GM19239 (cell line): ENCODE results near the gene GPR155.
"Not testable (repeated sequence)": the region's sequence is repeated elsewhere in the genome, so short reads cannot be mapped to it uniquely, and the experiment has no call there.

Experiments
- DNase-seq: peaks from one replicate; pipeline ENCODE4 v3.0.0; 2011; ENCODE audit warnings: low spot score; ENCODE audit not compliant: insufficient read length
- FAIRE-seq: peaks from 2 replicates; lab custom pipeline; 2011; peaks lifted over from hg19 to GRCh38; lab: Jason Lieb, UNC

GPR155 gene

DNA sequence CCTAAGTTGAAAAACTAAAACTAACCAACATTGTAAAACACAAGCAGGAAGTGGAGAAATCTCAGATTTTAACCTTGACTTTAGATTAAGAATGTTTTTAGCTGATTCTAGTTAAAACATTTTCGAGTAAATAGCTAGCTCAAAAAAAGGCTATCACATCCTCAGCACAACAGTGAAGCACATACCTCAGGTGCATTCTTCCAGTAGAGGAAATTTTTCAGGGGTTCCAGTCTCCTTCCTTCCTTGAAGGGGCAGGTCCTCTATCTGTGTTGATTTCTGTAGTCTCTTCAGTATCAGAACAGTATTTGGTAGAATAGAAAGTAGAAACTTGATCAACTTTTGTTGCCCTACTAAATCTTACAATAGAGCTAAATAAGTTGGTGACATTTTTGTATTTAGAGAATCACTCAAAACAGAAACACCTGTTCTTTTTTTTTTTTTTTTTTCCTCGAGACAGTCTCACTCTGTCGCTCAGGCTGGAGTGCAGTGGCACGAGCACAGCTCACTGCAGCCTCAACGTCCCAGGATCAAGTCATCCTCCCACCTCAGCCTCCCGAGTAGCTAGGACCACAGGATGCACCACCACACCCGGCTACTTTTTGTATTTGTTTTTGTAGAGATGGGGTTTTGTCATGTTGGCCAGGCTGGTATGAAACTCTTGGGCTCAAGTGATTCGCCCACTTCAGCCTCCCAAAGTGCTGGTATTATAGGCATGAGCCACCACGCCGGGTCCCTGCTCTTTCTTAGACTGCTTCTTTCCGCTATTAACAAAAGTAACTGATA, 6.9 kb upstream of the GPR155 start:
- FAIRE-seq (peak; percentile 89), DNase-seq (no peak)

DNA sequence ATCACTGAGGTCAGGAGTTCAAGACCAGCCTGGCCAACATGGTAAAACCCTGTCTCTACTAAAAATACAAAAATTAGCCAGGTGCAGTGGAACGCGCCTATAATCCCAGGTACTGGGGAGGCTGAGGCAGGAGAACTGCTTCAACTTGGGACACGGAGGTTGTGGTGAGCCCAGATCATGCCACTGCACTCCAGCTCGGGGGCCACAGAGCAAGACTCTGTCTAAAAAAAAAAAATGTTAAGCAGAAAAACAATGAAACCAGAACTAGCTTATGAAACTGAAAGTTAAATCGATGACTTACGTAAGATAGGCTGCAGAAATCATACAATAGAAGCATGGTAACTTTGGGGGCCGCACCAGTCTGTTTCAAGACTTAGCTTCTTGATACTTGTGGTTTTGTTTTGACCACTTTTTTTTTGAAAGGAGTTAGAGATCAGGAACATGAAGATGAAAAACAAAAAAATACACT, 6.2 kb upstream of the GPR155 start:
- DNase-seq (peak; percentile 26), FAIRE-seq (peak; percentile 94)

DNA sequence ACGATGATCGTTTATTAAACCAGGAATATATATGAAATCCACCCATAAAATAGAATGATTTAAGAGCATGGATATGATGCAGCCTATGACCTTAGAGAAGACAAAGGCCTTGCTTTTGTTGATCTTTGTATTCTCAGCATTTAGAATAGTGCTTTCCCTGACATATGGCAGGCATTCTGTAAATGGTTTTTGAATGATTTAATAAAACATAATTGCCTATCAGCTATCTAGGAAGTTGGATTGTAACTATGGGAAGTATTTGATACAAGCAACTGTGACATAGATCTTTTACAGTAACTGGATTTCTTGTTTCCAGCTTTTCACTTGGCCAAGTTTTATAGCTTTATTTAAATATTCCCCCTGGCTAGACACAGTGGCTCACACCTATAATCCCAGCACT, 5.1 kb upstream of the GPR155 start:
- FAIRE-seq, result peak; percentile 54
- DNase-seq, result no peak

DNA sequence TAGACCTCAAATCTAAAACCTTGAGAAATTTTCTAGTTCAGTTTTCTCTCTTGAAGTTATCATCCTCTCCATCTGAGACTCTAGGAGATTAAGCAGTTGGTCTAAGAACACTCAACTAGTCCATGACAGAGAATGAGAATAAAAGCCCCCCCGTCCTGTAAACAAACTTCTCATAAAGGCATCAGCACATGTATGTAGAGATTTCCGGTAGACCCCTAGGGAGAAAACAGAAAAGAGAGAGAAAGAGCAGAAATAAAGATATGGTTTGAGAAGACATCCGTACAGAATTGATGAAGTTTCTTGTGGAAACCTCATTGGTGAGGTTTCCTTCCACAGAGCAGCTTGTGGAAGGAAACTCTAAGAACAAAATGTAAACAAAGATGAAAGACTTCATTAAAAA, 3.2 kb upstream of the GPR155 start:
- no peak for DNase-seq
- peak; percentile 48 for FAIRE-seq

DNA sequence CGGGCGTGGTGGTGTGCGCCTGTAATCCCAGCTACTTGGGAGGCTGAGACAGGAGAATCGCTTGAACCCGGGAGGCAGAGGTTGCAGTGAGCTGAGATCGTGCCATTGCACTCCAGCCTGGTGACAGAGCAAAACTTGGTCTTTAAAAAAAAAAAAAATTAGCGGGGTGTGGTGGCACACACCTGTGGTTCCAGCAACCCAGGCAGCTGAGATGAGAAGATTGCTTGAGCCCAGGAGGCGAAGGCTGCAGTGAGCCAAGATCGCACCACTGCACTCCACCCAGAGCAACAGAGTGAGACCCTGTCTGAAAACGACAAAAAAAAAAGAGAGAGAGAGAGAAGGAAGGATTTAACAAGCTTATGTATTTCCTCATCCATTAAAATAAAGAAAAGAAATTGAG, 2.7 kb upstream of the GPR155 start:
- DNase-seq, result not testable (repeated sequence)
- peak; percentile 75 for FAIRE-seq

DNA sequence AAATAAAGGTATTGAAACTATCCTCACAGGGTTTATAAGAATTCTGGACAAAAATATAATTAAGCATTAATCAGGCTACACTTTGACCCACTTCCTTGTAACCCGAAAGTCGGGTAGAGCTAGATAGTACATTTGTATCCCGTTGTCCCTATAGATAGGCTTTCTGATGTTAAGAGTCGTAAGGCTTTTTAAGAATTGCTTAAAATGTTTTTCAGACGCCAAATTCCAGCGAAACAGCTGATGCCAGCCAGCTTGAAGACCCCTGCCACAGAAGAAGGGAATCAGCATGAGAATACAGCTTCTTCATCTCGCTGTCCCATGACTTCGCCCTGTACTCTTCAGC, 962 bp upstream of the GPR155 start:
- FAIRE-seq, result no peak
- DNase-seq, result no peak

DNA sequence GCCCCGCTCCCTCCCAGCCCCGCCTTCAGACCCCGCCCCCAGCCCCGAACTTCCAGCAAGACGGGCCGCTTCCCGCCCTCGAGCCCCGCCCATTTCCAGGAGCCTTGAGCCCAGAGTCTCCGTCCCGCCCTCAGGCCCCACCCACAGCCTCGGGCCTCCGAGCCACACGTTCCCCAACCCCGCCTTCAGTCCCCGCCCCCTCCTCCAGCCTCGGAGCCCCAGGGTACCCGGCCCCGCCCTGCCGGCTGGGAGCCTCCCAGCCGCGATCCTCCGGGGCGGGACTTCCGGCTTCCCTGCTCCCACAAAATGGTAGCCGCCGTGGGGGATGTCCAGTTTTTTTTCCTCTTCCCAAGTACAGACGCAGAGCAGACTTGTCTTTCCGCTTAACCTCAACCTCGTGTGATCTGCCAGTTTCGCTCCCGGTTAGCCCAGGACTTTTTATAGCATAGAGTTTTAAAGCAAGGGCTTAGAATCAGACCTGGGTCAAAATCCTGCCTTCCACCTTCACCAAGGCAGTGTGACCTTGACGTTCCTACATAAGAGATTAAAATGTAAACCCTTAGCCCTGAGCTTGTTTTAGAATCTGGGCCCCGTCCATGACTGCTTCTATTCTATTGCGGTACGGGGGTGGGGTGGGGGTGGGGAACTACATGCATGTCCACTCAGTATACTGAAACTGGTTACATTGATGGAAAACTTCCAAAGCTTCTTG, 435 bp upstream of the GPR155 start:
- DNase-seq (peak; percentile 74), FAIRE-seq (peak; percentile 95)

DNA sequence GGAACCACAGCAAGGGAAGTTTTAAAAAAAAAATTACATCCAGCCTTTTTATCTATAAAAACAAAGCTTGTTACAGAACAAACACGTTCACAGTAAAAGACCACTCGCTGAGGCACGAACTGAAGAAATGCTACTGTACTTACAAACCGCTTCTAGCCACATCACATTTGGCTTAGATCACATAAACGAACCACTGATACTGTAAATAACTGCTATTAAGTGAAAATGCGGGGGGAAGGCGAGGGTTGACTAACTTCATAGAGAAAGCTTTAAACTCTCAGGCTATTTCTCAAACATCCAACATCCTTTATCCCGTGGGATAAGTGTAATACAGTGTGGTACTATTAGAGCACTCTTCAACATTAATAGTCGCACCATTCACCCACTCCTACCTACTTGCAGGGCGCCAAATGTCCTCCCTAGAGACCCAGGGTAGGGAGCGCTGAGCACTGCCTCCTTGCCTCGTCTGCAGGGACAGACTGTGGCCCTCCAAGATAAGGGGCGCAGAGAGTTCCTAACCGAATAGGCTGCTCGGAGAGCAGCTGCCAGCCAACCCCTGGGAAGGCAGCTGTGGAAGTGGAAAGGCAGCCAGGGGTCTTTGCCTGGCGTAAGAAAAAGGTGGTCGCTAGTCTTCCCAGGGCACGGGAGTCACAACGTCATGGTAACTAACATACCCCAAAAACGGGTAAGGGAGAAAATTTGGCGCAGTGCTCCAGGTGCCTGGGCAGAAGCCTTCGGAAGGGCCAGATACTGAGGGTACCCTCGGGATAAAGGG, 854 bp downstream of the GPR155 start:
- no peak for DNase-seq
- peak; percentile 52 for FAIRE-seq

DNA sequence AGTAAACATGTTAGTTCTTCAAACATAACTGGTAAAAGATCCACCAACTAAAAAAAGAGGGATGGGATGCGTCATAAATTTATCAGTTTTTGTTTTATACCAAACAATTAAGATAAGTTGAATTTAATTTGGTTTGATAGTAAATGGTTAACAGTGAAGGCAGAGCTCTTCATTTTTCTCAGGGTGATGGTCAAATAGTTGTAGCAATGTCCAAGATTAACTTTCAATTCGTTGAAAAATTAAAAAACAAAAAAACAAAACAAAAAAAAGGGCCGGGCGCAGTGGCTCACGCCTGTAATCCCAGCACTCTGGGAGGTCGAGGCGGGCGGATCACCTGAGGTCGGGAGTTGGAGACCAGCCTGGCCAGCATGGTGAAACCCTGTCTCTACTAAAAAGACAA, 1.8 kb downstream of the GPR155 start:
- FAIRE-seq, DNase-seq: not testable (repeated sequence)

DNA sequence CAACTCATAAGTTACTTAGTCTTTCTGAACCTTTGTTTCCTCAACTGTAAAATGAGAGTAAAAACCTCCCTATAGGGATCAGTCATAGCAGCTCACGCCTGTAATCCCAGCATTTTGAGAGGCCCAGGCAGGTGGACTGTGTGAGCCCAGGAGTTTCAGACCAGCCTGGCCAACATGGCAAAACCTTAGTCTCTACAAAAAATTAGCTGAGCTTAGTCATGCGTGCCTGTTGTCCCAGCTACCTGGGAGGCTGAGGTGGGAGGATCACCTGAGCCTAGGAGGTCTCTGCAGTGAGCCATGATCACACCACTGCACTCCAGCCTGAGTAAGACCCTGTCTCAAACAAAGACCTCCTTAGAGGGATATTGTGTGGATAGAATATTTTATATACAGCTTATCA, 2.3 kb downstream of the GPR155 start:
- DNase-seq (no peak), FAIRE-seq (no peak)

DNA sequence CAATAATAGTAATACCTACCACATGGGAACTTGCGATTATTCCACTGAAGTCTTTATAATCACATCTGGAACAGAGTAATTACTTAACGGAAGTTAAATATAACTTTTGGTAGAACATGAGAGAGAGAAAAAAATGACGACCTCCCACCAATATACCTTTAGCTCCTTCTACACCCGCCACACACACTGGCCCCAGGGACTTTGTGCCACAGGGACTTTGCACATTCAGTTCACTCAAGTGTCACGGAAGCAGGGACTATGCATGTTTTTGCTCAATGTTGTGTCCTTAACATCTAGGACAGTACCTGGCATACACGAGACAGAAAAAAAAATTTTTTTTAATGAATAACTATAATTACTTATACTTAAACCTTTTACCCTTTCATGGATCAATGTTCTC, 4.0 kb downstream of the GPR155 start:
- no peak for DNase-seq
- no peak for FAIRE-seq

DNA sequence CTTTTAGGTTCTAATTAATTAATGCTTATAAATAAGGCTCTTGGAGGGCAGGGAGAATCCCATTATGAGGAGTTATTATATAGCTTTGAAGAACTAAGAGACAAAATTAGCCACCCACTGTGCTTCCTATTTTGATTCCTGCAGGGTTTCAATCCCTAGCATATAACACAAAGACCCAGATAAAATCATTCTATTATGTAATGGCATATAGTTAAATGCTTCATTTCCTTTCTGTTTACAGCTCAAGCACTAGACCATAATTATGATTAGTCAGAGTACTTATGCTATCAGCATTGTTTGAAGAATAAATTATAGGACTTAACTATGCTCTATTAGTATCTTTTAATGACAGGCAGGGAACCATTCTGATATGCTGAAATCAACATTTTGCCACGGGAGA, 9.1 kb downstream of the GPR155 start:
- no peak for FAIRE-seq

DNA sequence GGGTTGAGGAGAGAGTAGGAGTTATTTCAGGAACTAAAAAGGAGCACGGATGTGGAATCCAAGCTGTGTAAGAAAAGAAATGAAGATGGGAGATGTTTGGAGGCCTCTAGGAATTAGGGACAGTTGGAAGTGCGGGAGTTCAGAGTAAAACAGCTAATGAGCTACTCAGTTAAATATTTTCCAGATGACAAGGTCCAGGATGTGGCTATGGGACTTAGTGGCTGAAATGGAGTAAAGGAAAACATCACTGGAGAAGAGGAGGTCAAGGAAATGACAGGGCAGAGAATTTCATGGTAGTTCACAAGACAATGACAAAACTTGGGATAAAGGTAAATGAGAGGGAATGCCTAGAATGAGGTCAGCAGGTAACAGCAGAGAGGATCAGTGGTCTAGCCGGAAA, 13.0 kb downstream of the GPR155 start:
- DNase-seq, result no peak
- no peak for FAIRE-seq

More for the DNA sequence above, 9.1 kb downstream of the GPR155 start:
- DNase-seq, result no peak

DNA sequence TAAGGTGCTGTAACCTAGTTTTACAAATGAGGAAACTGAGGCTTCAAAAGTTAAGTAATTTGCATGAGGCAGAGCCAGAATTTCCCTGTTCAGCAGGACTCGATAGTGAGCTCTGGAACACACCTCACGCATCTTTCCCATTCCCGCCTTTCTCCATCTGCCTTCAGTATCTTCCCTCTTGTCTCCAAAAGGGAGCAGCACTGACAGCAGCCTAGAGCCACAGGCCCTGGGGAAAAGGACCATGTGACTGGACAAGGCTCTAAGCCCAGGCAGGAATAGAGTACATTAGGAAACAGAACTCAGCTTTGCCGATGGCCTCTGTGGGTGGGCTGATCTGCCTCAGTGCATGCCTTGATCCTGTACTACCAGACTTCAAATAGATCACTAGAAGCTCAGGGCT, 21.5 kb downstream of the GPR155 start:
- FAIRE-seq (no peak), DNase-seq (no peak)

DNA sequence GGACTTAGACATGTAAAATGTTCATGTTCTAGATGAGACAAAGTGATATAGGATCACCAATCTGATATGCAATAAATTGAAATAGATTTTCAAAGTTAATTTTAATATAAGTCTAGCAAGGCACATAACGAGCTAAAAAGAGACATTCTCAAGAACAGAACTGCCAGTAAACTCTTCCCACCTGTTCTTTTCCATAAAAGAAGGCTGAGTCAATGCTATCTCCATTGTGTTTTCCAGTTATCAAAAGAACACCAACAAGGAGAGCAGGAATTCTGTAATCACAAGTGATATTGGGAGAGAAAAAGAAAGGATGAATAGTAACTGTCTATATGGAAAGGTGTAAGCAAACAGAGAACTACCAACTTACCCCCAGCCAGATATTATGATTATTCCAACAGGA, 25.6 kb downstream of the GPR155 start:
- FAIRE-seq (no peak), DNase-seq (no peak)

DNA sequence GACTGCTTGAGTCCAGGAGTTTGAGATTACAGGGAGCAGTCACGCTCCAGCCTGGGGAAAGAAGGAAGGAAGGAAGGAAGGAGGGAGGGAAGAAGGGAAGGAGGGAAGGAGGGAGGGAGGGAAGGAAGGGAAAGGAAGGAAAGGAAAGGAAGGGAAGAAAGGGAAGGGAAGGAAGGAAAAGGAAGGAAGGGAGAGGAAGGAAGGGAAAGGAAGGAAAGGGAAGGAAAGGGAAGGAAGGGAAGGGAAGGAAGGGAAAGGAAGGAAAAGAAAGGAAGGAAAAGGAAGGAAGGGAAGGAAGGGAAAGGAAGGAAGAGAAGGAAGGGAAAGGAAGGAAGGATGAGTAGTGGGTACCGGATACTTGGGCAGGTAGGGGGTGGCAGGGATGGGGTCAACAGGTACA, 32.3 kb downstream of the GPR155 start:
- DNase-seq (no peak), FAIRE-seq (no peak)

DNA sequence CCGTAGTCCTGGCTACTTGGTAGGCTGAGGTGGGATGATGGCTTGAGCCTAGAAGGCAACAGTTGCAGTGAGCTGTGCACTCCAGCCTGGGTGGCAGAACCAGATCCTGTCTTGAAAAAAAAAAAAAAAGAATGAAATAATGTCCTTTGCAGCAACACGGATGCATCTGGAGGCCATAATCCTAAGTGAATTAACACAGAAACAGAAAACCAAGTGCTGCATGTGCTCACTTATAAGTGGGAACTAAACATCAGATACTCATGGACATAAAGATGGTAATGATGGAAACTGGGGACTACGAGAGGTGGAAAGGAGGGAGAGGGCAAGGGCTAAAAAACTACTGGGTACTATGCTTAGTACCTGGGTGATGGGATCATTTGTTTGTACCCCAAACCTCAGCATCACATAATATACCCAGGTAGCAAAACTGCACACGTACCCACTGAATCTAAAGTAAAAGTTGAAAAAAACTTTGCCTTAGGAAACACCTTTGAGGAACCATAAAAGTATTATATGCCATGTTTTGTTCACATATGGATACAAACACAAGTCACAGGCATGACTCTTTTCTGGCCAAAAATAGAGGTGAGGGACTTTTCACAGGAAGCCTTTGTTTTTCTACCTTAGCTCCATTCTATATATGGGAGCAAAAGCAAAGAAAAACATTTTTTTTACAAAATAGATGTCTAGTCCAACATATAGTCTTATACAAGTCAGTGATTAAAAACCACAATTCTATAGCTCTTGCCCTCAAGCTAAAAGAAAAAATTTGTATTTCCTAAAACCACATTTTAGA, 36.6 kb downstream of the GPR155 start:
- no peak for FAIRE-seq

DNA sequence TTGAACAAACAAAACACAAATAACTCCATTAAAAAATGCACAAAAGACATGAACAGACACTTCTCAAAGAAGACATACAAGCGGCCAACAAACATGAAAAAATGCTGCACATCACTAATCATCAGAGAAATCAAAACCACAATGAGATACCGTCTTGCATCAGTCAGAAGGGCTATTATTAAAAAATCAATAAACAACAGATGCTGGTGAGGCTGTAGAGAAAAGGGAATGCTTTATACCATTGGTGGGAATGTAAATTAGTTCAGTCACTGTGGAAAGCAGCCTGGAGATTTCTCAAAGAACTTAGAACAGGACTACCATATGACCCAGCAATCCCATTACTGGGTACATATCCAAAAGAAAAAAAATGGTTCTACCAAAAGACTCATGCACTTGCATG, 37.8 kb downstream of the GPR155 start:
- DNase-seq (no peak), FAIRE-seq (no peak)

More for the DNA sequence above, 36.6 kb downstream of the GPR155 start:
- no peak for DNase-seq

DNA sequence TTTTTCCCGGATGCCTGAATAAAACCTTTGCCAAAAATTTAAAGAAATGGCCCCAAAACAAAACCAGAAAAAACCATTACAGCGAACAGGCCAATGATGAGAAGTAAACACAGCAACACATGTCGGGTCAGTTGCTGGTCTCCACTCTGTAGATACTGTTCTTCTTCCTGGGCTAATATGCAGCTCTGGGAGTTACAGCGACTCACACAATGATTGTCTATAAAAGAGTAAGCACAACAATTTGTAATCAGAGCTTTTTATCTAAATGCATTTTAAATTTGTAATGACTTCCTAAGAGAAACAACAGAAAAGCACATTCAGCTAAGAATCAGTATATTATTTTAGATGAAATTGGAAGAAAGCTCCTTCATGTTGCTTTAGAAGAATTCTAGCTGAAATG, 40.3 kb downstream of the GPR155 start:
- DNase-seq (no peak), FAIRE-seq (no peak)

DNA sequence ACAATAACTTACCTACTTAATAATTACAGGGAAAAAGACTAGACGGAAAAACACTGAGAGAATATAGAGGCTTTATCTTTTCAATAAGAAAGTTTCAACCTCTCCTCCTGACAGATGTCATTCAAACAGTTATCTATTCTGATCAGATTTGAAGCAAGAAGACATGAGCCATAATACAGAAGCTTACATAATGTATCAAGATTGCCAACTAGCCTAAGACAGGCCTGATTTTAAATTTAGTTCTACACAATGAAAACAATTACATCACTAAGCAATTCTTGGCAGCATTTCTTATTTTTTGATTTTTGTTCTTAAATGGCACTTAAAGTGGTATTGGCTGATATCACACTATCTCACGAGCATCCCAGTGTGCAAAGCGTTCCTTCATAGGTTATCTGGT, 41.6 kb downstream of the GPR155 start:
- FAIRE-seq (no peak), DNase-seq (no peak)
